ENCODE measurements around the gene SLC17A2.
"Not testable (repeated sequence)": the region's sequence is repeated elsewhere in the genome, so short reads cannot be mapped to it uniquely, and the experiment has no call there.

SLC17A2 gene

GRCh38 chr6:25951296-25952032 lies 21.0 kb upstream of the SLC17A2 start:
- DNase-seq (ENCODE audit: low spot score), result no peak

GRCh38 chr6:25950297-25950696 lies 19.8 kb upstream of the SLC17A2 start:
- no peak for DNase-seq (ENCODE audit: low spot score)

- no peak for DNase-seq (ENCODE audit: low spot score)
Observed at GRCh38 chr6:25949695-25950094, 19.2 kb upstream of the SLC17A2 start.

GRCh38 chr6:25947492-25947891 lies 17.0 kb upstream of the SLC17A2 start:
- not testable (repeated sequence) for DNase-seq (ENCODE audit: low spot score)

GRCh38 chr6:25946631-25947030 lies 16.1 kb upstream of the SLC17A2 start:
- DNase-seq (ENCODE audit: low spot score), result no peak

GRCh38 chr6:25945738-25946137 lies 15.2 kb upstream of the SLC17A2 start:
- not testable (repeated sequence) for DNase-seq (ENCODE audit: low spot score)

GRCh38 chr6:25944688-25945574 lies 14.4 kb upstream of the SLC17A2 start:
- DNase-seq (ENCODE audit: low spot score), result no peak

GRCh38 chr6:25943887-25944286 lies 13.4 kb upstream of the SLC17A2 start:
- no peak for DNase-seq (ENCODE audit: low spot score)

GRCh38 chr6:25942561-25943147 lies 12.2 kb upstream of the SLC17A2 start:
- DNase-seq (ENCODE audit: low spot score), result peak; percentile 52

GRCh38 chr6:25939593-25939992 lies 9.1 kb upstream of the SLC17A2 start:
- DNase-seq (ENCODE audit: low spot score), result no peak

GRCh38 chr6:25935953-25936352 lies 5.5 kb upstream of the SLC17A2 start:
- no peak for DNase-seq (ENCODE audit: low spot score)

GRCh38 chr6:25934735-25935313 lies 4.3 kb upstream of the SLC17A2 start:
- DNase-seq (ENCODE audit: low spot score), result no peak

GRCh38 chr6:25934156-25934555 lies 3.7 kb upstream of the SLC17A2 start:
- DNase-seq (ENCODE audit: low spot score), result no peak

- no peak for DNase-seq (ENCODE audit: low spot score)
Observed at GRCh38 chr6:25931411-25931709, 869 bp upstream of the SLC17A2 start.

GRCh38 chr6:25929785-25930184 lies 706 bp downstream of the SLC17A2 start:
- DNase-seq (ENCODE audit: low spot score), result not testable (repeated sequence)

GRCh38 chr6:25928562-25929324 lies 1.7 kb downstream of the SLC17A2 start:
- no peak for DNase-seq (ENCODE audit: low spot score)

GRCh38 chr6:25927756-25928216 lies 2.7 kb downstream of the SLC17A2 start:
- DNase-seq (ENCODE audit: low spot score), result no peak

GRCh38 chr6:25927178-25927577 lies 3.3 kb downstream of the SLC17A2 start:
- DNase-seq (ENCODE audit: low spot score), result no peak

- DNase-seq (ENCODE audit: low spot score), result no peak
Observed at GRCh38 chr6:25925876-25926275, 4.6 kb downstream of the SLC17A2 start.

GRCh38 chr6:25922301-25922700 lies 8.2 kb downstream of the SLC17A2 start:
- no peak for DNase-seq (ENCODE audit: low spot score)

GRCh38 chr6:25921525-25922203 lies 8.8 kb downstream of the SLC17A2 start:
- no peak for DNase-seq (ENCODE audit: low spot score)
